BLaER1 treated with 17β-estradiol and CSF1 and Interleukin-3, amounts not matched to agents 10 nM and 100 nM (cell line): ENCODE data around the gene GCM1.

Experiments
- H3K27ac ChIP-seq, 11 experiments: shearing (Covaris generic); formaldehyde crosslinking; 2 replicates each; pipeline ENCODE4 v1.8.1; 2022
- H3K27me3 ChIP-seq, 11 experiments: shearing (Covaris generic); formaldehyde crosslinking; 2 replicates each; pipeline ENCODE4 v1.8.1; 2022
- H3K36me3 ChIP-seq, 11 experiments: shearing (Covaris generic); formaldehyde crosslinking; 2 replicates each; pipeline ENCODE4 v1.8.1; 2022
- H3K4me1 ChIP-seq, 10 experiments: shearing (Covaris generic); formaldehyde crosslinking; 2 replicates each; pipeline ENCODE4 v1.8.1; 2022
- H3K4me2 ChIP-seq, 11 experiments: shearing (Covaris generic); formaldehyde crosslinking; 2 replicates each; pipeline ENCODE4 v1.8.1; 2022
- H3K4me3 ChIP-seq, 10 experiments: shearing (Covaris generic); formaldehyde crosslinking; 2 replicates each; pipeline ENCODE4 v1.8.1; 2022
- H3K9ac ChIP-seq, 11 experiments: shearing (Covaris generic); formaldehyde crosslinking; 2 replicates each; pipeline ENCODE4 v1.8.1; 2022
- H3K9me3 ChIP-seq, 11 experiments: shearing (Covaris generic); formaldehyde crosslinking; replicated peaks in 1 of 11; 2 replicates each; pipeline ENCODE4 v1.8.1; 2022
- H4K20me1 ChIP-seq, 11 experiments: shearing (Covaris generic); formaldehyde crosslinking; 2 replicates each; pipeline ENCODE4 v1.8.1; 2022
- Cebpa-rat ChIP-seq, 11 experiments: shearing (Covaris generic); IDR thresholded peaks; 2 replicates each; pipeline ENCODE4 v1.8.1; 2022

Gene GCM1

GRCh38 chr6:53154794-53155193, 6.2 kb upstream of the GCM1 start:
- H3K27ac ChIP-seq, result no peak overlapping the region
- no peak overlapping the region for H3K9ac ChIP-seq
- H3K27me3 ChIP-seq, result no peaks in the 10 kb centered on the region
- H3K4me3 ChIP-seq, result no peak overlapping the region
- no peaks in the 10 kb centered on the region for H4K20me1 ChIP-seq
- no peak overlapping the region for H3K4me2 ChIP-seq
- H3K36me3 ChIP-seq, result no peaks in the 10 kb centered on the region
- no peak for TF ChIP-seq Cebpa-rat (IDR thresholded peaks at IDR 0.05)
- no peaks in the 10 kb centered on the region for H3K9me3 ChIP-seq
- H3K4me1 ChIP-seq, result no peaks in the 10 kb centered on the region

GRCh38 chr6:53154071-53154470, 5.4 kb upstream of the GCM1 start:
- Histone ChIP-seq H3K36me3 (no peaks in the 10 kb centered on the region), H3K4me3 (no peak overlapping the region), H3K4me1 (no peaks in the 10 kb centered on the region), H3K9me3 (no peaks in the 10 kb centered on the region), H3K27ac (no peak overlapping the region), H3K4me2 (no peak overlapping the region), H3K27me3 (no peaks in the 10 kb centered on the region), H4K20me1 (no peaks in the 10 kb centered on the region), H3K9ac (no peak overlapping the region)
- TF ChIP-seq Cebpa-rat (IDR thresholded peaks at IDR 0.05), result no peak

DNA sequence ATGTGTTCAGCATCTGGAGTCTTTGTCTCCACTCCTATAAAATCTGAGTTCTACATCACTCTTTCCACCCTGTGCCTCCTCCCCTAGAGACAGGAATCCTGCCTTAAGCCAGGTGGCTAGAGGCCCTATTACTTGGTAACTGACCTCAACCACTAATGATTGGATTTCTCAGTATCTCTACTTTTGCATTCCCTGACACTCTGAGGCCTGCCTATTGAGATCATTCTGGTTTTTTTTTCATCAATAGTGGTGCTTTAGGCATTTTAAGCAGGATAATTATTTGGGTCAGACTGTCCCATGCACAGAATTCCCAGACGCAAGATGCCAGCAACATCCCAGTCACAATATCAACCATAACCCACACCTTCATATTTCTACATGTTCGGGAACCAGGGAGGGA, 3.9 kb upstream of the GCM1 start:
- H3K4me1 ChIP-seq, result no peaks in the 10 kb centered on the region
- no peaks in the 10 kb centered on the region for H4K20me1 ChIP-seq

DNA sequence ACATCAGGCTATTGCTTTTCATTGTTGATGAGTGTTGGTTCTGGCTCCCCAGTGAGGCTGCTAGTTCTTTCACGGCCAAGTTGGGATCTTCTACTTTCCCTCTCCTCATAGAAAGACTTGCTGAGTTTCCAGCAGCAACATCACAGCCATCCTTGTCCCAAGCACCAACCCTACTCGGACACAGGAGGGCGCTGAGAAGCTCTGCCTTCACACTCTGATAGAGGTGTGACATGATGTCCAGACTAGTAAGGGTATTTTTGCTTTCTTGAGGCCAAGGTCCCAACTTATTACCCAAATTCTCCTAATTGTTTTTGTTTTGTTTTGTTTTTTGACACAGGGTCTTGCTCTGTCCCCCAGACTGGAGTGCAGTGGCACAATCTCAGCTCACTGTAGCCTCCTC, 3.0 kb upstream of the GCM1 start:
- H3K4me2 ChIP-seq, result no peak overlapping the region
- H4K20me1 ChIP-seq, result no peaks in the 10 kb centered on the region
- no peak for TF ChIP-seq Cebpa-rat (IDR thresholded peaks at IDR 0.05)
- no peaks in the 10 kb centered on the region for H3K4me1 ChIP-seq
- H3K27me3 ChIP-seq, result no peaks in the 10 kb centered on the region
- no peak overlapping the region for H3K27ac ChIP-seq
- no peak overlapping the region for H3K4me3 ChIP-seq
- no peak overlapping the region for H3K9ac ChIP-seq
- H3K9me3 ChIP-seq, result no peaks in the 10 kb centered on the region
- H3K36me3 ChIP-seq, result no peaks in the 10 kb centered on the region

More for the DNA sequence above, 3.9 kb upstream of the GCM1 start:
- Histone ChIP-seq H3K4me3 (no peak overlapping the region), H3K9ac (no peak overlapping the region), H3K4me2 (no peak overlapping the region), H3K36me3 (no peaks in the 10 kb centered on the region), H3K9me3 (no peaks in the 10 kb centered on the region), H3K27me3 (no peaks in the 10 kb centered on the region), H3K27ac (no peak overlapping the region)
- TF ChIP-seq Cebpa-rat (IDR thresholded peaks at IDR 0.05), result no peak

- no peak for TF ChIP-seq Cebpa-rat (IDR thresholded peaks at IDR 0.05)
- Histone ChIP-seq H3K27me3 (no peaks in the 10 kb centered on the region), H3K9me3 (peaks cover 0 to 5% (median 0%) of the 10 kb centered on the region in 11 experiments; a peak in 2 of 22 replicates), H3K4me1 (no peaks in the 10 kb centered on the region), H3K4me2 (no peak overlapping the region), H3K27ac (no peak overlapping the region), H3K9ac (no peak overlapping the region), H4K20me1 (no peaks in the 10 kb centered on the region), H3K4me3 (no peak overlapping the region), H3K36me3 (no peaks in the 10 kb centered on the region)
These were observed 3.8 kb downstream of the GCM1 start for GRCh38 chr6:53144802-53145201.

GRCh38 chr6:53143710-53144109, 4.9 kb downstream of the GCM1 start:
- Histone ChIP-seq H4K20me1 (no peaks in the 10 kb centered on the region), H3K27me3 (no peaks in the 10 kb centered on the region), H3K9ac (no peak overlapping the region), H3K4me1 (no peaks in the 10 kb centered on the region), H3K9me3 (peaks cover 0 to 5% (median 0%) of the 10 kb centered on the region in 11 experiments; a peak in 2 of 22 replicates), H3K27ac (no peak overlapping the region), H3K36me3 (no peaks in the 10 kb centered on the region), H3K4me3 (no peak overlapping the region), H3K4me2 (no peak overlapping the region)
- TF ChIP-seq Cebpa-rat (IDR thresholded peaks at IDR 0.05), result no peak

DNA sequence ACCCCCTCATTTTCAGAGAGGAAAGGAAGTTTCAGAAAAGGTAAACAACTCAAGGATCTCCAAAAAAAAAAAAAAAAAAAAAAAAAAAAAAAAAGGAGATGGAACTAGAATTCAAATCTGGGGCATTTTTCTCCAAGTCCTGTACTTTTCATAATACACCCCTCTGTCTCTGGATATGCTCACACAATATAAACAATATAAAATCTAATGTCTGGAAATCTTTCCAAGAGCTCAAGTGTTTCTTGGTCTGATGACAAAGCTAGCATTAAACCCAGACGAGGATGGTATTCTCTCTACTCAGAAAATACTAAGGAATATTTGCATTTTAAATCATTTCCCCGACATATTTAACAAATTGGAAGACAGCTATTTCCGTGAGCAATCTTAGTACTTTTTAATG, 5.8 kb downstream of the GCM1 start:
- no peak overlapping the region for H3K27ac ChIP-seq

GRCh38 chr6:53139841-53140413, 8.7 kb downstream of the GCM1 start:
- Histone ChIP-seq H3K9ac (no peak overlapping the region), H3K4me2 (no peak overlapping the region), H3K9me3 (peaks cover 0 to 5% (median 0%) of the 10 kb centered on the region in 11 experiments; a peak in 2 of 22 replicates), H3K4me1 (peaks cover 0 to 7% (median under 1%) of the 10 kb centered on the region in 10 experiments; a peak in 9 of 20 replicates), H4K20me1 (no peaks in the 10 kb centered on the region), H3K36me3 (no peaks in the 10 kb centered on the region), H3K27ac (no peak overlapping the region), H3K27me3 (no peaks in the 10 kb centered on the region), H3K4me3 (no peak overlapping the region)
- TF ChIP-seq Cebpa-rat (IDR thresholded peaks at IDR 0.05), result no peak

More for the DNA sequence above, 5.8 kb downstream of the GCM1 start:
- Histone ChIP-seq H3K27me3 (no peaks in the 10 kb centered on the region), H3K4me2 (no peak overlapping the region), H3K4me3 (no peak overlapping the region), H4K20me1 (no peaks in the 10 kb centered on the region), H3K36me3 (no peaks in the 10 kb centered on the region), H3K9me3 (peaks cover 0 to 5% (median 0%) of the 10 kb centered on the region in 11 experiments; a peak in 2 of 22 replicates), H3K4me1 (no peaks in the 10 kb centered on the region), H3K9ac (no peak overlapping the region)
- no peak for TF ChIP-seq Cebpa-rat (IDR thresholded peaks at IDR 0.05)

DNA sequence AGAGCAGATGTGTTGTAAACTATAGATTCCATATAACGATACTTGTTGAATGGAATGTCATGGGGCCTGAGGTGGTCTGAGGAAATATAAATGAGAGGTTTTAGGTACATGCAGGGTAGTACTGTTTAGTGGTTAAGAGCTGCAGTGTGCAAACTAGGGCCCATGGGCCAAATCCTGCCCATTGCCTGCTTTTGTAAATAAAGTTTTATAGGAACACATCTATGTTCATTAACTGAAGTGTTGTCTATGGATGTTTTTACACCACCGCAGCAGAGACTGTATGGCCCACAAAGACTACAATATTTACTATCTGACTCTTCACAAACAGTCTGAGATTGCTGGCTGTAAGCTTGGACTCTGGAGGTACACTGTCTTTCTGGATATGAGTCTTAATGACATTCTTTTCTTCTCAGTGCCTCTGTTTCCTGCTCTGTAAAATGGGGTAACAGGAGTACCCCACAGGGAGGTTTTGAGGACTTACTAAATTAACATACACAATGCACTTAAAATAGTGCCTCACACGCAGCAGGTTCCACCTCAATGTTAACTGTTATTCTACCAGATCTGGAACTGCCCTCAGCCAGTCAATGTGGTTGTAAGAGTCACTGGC, 12.5 kb downstream of the GCM1 start:
- H3K4me3 ChIP-seq, result no peak overlapping the region

More for the DNA sequence above, 12.5 kb downstream of the GCM1 start:
- H3K27me3 ChIP-seq, result no peaks in the 10 kb centered on the region
- peaks cover 0 to 14% (median 6%) of the 10 kb centered on the region in 10 experiments; a peak in 10 of 20 replicates for H3K4me1 ChIP-seq
- no peaks in the 10 kb centered on the region for H3K9me3 ChIP-seq
- no peak overlapping the region for H3K9ac ChIP-seq
- no peak overlapping the region for H3K27ac ChIP-seq
- H3K36me3 ChIP-seq, result no peaks in the 10 kb centered on the region
- no peak overlapping the region for H3K4me2 ChIP-seq
- H4K20me1 ChIP-seq, result no peaks in the 10 kb centered on the region
- TF ChIP-seq Cebpa-rat (IDR thresholded peaks at IDR 0.05), result no peak
